H1 (cell line): Measurements from ENCODE around the gene NDUFA3. TPM values are rescaled to one million over a fixed set of nuclear protein-coding genes. Genes with fewer than 3 reads are reported as not detected.

Experiments
- ASH2L ChIP-seq: fragments of 200-600, 300-600 bp; sonication (generic); IDR thresholded peaks from one replicate; pipeline ENCODE4 v1.7.1; 2017; ENCODE audit warnings: low read length
- CBX5 ChIP-seq: fragments of 300-800, 300-1000 bp; sonication (generic); IDR thresholded peaks from 2 replicates; pipeline ENCODE4 v1.7.1; 2016; ENCODE audit warnings: antibody characterized with exemption, low read length, low read depth
- CBX8 ChIP-seq: fragments of 300-800, 300-1000 bp; sonication (generic); IDR thresholded peaks from 2 replicates; pipeline ENCODE4 v1.7.1; 2016; ENCODE audit warnings: low read depth, low read length, borderline replicate concordance
- EGR1 ChIP-seq: IDR thresholded peaks from 2 replicates; pipeline ENCODE4 v1.6.1; 2011; ENCODE audit warnings: low read depth, low read length, borderline replicate concordance
- EP300 ChIP-seq, 2 experiments: IDR thresholded peaks; 1 replicate in 1 of 2; 2 replicates in 1 of 2; pipeline ENCODE4 v1.6.1; 2011 to 2012; ENCODE audit warnings: low read depth in 2 of 2, low read length in 2 of 2, mild to moderate bottlenecking in 2 of 2, borderline replicate concordance in 1 of 2, inconsistent platforms in 1 of 2, moderate library complexity in 1 of 2
- HDAC2 ChIP-seq, 2 experiments: fragments of 300-600 bp in 1 of 2; sonication (generic) in 1 of 2; IDR thresholded peaks; 2 replicates each; pipeline ENCODE4 v1.6.1; 2011 to 2012; ENCODE audit warnings: low read depth in 2 of 2, low read length in 2 of 2, mild to moderate bottlenecking in 2 of 2, moderate library complexity in 2 of 2, borderline replicate concordance in 1 of 2, inconsistent platforms in 1 of 2
- KDM5A ChIP-seq: fragments of 200-600 bp; IDR thresholded peaks from 2 replicates; pipeline ENCODE4 v1.7.1; 2012; ENCODE audit warnings: mild to moderate bottlenecking, low read length, inconsistent platforms, mixed read lengths
- MAFK ChIP-seq: IDR thresholded peaks from 2 replicates; pipeline ENCODE4 v1.6.1; 2012; ENCODE audit warnings: low read depth, mild to moderate bottlenecking, improper control_type of control experiment, low read length
- NANOG ChIP-seq: IDR thresholded peaks from 2 replicates; pipeline ENCODE4 v1.6.1; 2011; ENCODE audit warnings: low read length, low read depth, mild to moderate bottlenecking, inconsistent platforms; ENCODE audit not compliant: insufficient read depth, poor library complexity, severe bottlenecking
- NRF1 ChIP-seq: IDR thresholded peaks from 2 replicates; pipeline ENCODE4 v1.6.1; 2011; ENCODE audit warnings: mild to moderate bottlenecking, low read depth, low read length, improper control_type of control experiment
- RAD21 ChIP-seq, 2 experiments: IDR thresholded peaks in 1 of 2; conservative IDR thresholded peaks in 1 of 2; 2 replicates each; pipeline ENCODE4 v1.6.1; 2011; ENCODE audit warnings: low read depth in 2 of 2, low read length in 2 of 2, improper control_type of control experiment in 1 of 2, inconsistent platforms in 1 of 2, mild to moderate bottlenecking in 1 of 2, moderate library complexity in 1 of 2
- SAP30 ChIP-seq: fragments of 300-600 bp; sonication (generic); IDR thresholded peaks from 2 replicates; pipeline ENCODE4 v1.7.1; 2012; ENCODE audit warnings: low read length, moderate library complexity, mild to moderate bottlenecking, inconsistent platforms; ENCODE audit not compliant: insufficient read depth, insufficient replicate concordance
- YY1 ChIP-seq: IDR thresholded peaks from 2 replicates; pipeline ENCODE4 v1.6.1; 2011; ENCODE audit warnings: low read depth, mild to moderate bottlenecking, low read length
- polyA plus RNA-seq, 7 experiments: library from polyadenylated mRNA; depleted of rRNA in 3 of 7; stranded (reverse) in 5 of 7; unstranded in 2 of 7; fragments of >200 nt in 5 of 7; fragments of 200-250 nt in 2 of 7; gene quantifications; 1 replicate in 5 of 7; 2 replicates in 1 of 7; 4 replicates in 1 of 7; pipeline versions ENCODE4 v1.2.1 to v1.2.3, GENCODE V29; 2011 to 2013; ENCODE audit warnings: missing spikeins in 2 of 7, mixed read lengths in 2 of 7
- total RNA-seq: library from RNA; stranded (reverse); fragmentation: NEBNext Ultra II Directional; extraction: Animal tissue kit (Norgen Biotek cat#: 25700); gene quantifications from 2 replicates; pipeline ENCODE4 v1.2.1, GENCODE V29; 2021
- TF ChIP-seq, protein P1 (sequence below), 3 experiments: IDR thresholded peaks; 1 replicate in 2 of 3; 2 replicates in 1 of 3; pipeline versions ENCODE4 v1.5.1 to v1.6.1; 2011; ENCODE audit warnings: low read length in 3 of 3, mild to moderate bottlenecking in 3 of 3, inconsistent platforms in 2 of 3, low read depth in 1 of 3, moderate library complexity in 1 of 3; ENCODE audit not compliant: insufficient read depth in 1 of 3; ENCODE audit errors: control extremely low read depth in 1 of 3

Gene NDUFA3
- total and polyA plus RNA-seq, 2 of the 8 experiments (the other 6 are each of a cell fraction or from before 2014, with no cell fraction given): 175 to 208 TPM

DNA sequence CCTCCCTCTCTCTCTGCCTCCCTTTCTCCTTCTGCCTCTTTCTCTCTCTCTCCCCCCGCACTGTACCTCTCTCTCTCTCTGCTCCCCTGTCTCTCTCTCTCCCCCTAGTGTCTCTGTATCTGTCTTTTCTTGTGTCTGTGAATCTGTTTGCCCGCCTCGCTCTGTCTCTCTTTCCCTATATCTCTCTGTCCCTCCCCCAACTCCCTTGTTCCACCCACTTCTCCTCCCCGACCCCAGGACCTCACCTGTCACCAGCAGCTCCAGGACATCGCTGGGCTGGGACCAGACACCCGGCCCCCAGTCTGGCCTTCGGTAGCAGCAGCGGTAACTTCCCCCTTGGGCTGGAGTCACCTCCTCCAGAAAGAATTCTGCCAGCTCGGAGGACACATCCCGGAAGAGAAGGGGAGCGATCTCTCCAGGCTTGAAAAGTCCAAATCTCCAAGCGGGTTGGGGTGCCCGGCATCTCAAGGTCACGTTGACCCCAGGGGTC, 6.0 kb upstream of the NDUFA3 start (continued):
- TF ChIP-seq RAD21 (IDR thresholded peaks at IDR 0.05 in 1 of 2, conservative IDR thresholded peaks at IDR 0.05 in 1 of 2; ENCODE audit: low read depth in 2 of 2, low read length in 2 of 2) (peak in 1 of 2 experiments; percentile 23; a peak in 1 of 4 replicates), MAFK (no peak), YY1 (no peak), SAP30 (no peak), CBX5 (no peak), HDAC2 (IDR thresholded peaks at IDR 0.05; ENCODE audit: borderline replicate concordance in 1 of 2, low read depth in 2 of 2, low read length in 2 of 2) (no peak), KDM5A (no peak), CBX8 (no peak), NRF1 (no peak), EGR1 (0 out of 2 replicates have a peak, but pooled peaks have one; percentile 1), NANOG (no peak), EP300 (IDR thresholded peaks at IDR 0.05; ENCODE audit: borderline replicate concordance in 1 of 2, low read depth in 2 of 2, low read length in 2 of 2) (no peak), ASH2L (no peak)
- TF ChIP-seq, protein P1, sequence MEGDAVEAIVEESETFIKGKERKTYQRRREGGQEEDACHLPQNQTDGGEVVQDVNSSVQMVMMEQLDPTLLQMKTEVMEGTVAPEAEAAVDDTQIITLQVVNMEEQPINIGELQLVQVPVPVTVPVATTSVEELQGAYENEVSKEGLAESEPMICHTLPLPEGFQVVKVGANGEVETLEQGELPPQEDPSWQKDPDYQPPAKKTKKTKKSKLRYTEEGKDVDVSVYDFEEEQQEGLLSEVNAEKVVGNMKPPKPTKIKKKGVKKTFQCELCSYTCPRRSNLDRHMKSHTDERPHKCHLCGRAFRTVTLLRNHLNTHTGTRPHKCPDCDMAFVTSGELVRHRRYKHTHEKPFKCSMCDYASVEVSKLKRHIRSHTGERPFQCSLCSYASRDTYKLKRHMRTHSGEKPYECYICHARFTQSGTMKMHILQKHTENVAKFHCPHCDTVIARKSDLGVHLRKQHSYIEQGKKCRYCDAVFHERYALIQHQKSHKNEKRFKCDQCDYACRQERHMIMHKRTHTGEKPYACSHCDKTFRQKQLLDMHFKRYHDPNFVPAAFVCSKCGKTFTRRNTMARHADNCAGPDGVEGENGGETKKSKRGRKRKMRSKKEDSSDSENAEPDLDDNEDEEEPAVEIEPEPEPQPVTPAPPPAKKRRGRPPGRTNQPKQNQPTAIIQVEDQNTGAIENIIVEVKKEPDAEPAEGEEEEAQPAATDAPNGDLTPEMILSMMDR (IDR thresholded peaks at IDR 0.05; ENCODE audit: control extremely low read depth in 1 of 3, insufficient read depth in 1 of 3, low read depth in 1 of 3, low read length in 3 of 3): peak in 1 of 3 experiments; percentile 18; a peak in 1 of 4 replicates
